IPS DF 4.7 (cell line): ENCODE measurements around the gene FAM25C.
"Not testable (repeated sequence)": the region's sequence is repeated elsewhere in the genome, so short reads cannot be mapped to it uniquely, and the experiment has no call there.

ENCODE experiments used
- DNase-seq: peaks from one replicate; pipeline ENCODE4 v3.0.0-alpha.2; 2013; ENCODE audit warnings: low spot score; ENCODE audit errors: extremely low read depth

The FAM25C gene

DNA sequence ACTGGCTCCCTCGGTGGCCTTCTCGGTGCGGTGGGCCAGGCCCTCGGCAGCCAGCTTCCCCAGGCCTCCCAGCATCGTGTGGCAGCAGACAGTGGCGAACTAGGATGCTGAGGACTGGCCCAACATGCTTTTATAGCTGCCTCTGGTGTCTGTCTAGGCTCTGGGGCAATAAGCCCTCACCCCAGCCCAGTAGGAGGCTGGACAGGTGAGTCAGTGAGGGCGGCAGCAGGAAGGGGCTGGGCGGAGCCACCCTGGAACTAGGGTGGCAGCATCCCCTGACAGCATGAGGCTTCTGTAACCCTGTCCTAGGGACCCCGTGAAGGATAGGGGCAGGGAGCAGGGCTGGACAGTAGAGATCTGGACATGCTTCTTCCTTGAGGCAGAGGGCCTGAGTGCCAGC is at the start of gene FAM25C:
Gene FAM25C (minus strand): TSS at position 101 of the 400 bp plus-strand sequence. CDS start 26 bp downstream, at position 75.
- DNase-seq = not testable (repeated sequence)

DNA sequence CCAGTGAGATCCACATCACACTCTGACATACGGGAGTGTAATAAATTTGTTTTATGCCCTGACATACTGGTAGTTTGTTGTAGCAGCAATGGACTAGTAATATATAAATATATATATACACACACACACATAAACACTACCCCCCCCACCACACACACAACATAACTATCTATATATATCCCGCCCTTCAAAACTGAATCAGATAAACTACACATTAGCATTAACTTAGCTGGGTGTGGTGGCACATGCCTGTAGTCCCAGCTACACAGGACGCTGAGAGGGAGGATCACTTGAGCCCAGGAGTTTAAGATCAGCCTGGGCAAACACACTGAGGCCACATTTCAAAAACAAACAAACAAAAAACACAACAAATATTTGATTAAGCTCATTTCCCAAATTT is 45.0 kb upstream of the FAM25C start:
- DNase-seq = not testable (repeated sequence)

DNA sequence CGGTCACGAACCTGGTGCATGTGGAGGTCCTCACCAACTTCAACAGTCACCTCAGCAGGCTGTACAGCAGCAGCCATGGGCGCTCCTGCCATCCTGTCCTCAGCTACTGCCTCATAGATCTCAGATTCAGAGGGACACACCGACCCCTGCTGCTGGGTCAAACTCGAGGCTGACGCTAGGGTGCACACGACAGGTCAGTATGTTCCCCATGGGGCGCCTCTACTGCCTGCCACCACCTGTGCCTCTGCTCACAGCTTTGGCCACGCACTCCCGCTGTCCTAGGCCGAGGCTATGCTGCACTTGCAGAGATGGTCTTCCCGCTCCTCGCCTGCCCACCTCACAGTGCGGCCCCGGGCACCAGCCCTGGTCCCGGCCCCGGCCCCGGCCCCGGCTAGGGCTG is 31.8 kb upstream of the FAM25C start:
- not testable (repeated sequence) for DNase-seq

DNA sequence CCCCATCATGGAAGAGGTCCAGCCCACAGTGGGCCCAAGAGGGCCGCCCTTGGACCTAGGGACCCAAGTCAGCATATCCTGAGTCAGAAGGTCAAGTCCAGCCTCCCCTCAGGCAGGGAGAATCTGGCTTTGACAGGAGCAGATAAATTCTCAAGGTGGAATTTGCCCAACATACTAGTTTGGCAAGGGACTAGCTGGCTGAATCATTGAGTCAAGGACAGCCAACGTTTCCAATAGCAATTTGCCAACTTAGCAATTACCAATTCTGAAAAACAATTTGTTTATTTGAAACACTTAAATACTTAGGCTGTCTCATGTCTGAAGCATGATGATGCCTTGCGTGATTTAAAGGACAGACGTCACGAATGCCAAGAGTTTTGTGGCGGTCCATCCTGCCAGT is 2.7 kb upstream of the FAM25C start:
- DNase-seq = not testable (repeated sequence)

DNA sequence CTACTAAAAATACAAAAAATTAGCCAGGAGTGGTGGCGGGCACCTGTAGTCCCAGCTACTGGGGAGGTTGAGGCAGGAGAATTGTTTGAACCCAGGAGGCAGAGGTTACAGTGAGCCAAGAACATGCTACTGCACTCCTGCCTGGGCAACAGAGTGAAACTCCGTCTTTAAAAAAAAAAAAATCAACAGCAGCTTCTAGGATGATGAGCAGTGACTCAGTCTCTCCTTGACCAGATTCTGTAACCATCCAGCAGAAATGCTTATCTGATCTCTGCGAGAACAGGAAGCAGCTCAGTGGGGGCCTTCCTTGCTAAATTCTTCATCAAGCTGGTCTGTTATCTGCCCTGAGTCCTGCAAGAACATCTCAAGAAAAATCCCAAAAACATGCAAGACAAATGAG is 5.5 kb downstream of the FAM25C start:
- DNase-seq = not testable (repeated sequence)

DNA sequence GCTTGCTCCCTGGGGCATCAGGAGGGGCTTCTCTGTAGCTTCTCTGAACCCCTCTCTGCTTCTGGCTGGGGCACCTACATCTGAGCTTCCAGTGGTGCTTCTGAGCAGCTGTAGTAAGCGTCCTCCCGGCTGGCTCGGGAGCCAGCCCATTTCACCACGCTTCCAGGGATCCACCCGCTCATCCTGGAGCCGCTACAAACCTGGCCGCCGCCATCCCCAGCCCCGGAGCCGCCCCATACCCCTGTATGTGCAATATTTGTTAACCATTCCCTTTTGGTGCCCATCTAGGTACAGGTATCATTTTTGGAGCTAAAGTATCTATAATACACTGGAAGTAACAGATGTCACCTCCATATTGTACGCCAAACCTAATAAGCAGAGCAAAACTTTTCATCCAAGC is 7.0 kb downstream of the FAM25C start:
- DNase-seq = not testable (repeated sequence)

DNA sequence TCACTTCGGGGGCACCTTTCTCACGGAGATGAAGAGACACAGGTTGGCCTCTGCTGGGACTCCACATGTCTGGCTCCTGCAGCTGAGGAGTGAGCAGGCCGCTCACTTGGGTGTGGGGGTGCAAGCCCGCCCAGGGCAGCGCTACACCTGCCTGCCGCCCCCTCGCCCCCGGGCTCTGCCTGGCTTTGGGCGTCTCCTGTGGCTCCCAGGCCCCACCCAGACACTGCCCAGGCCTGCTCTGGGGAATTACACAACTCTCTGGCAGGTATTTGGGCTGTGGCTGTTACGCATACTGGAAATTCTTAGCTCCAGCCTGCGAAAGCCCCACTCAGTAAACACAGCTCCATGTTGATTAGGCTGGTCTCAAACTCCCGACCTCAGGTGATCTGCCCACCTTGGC is 7.9 kb downstream of the FAM25C start:
- DNase-seq = not testable (repeated sequence)

DNA sequence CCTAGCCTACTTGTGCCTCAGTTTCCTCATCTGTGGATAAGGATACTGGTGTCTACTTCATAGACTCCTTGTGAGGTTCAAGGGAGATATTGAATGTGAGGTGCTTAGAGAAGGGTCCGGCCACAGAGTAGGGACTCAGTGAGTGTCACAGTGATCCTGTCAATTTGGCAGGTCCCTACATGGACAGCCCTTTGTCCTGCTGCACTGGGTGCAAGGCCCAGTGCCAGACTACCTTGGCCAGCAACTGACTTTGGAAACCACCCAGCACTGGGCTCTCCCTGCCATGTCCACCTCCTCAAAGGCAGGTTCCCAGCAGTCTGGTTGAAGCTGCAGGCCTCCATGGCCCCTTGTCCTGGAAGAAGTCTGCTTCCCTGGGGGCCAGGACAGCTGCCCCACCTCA is 9.5 kb downstream of the FAM25C start:
- DNase-seq = not testable (repeated sequence)

DNA sequence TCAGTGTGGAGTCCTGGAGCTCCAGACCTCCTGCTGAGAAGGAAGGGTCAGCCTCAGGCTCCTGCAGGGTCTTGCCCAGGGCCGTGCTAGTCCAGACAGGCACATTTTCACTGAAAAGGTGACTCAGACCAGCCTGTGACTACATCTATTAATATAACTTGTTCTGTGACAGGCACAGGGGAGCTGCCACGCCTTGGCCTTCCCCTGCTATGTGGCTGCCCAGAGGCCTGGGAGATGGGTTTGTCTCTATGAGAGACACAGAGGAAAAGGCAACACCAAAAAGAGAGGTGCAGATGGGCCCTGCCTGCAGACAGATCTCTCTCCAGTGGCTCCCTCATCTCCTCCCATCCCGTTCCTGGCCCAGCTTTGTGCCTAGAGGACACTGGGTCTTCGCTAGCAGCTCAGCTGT is 10.0 kb downstream of the FAM25C start:
- not testable (repeated sequence) for DNase-seq

DNA sequence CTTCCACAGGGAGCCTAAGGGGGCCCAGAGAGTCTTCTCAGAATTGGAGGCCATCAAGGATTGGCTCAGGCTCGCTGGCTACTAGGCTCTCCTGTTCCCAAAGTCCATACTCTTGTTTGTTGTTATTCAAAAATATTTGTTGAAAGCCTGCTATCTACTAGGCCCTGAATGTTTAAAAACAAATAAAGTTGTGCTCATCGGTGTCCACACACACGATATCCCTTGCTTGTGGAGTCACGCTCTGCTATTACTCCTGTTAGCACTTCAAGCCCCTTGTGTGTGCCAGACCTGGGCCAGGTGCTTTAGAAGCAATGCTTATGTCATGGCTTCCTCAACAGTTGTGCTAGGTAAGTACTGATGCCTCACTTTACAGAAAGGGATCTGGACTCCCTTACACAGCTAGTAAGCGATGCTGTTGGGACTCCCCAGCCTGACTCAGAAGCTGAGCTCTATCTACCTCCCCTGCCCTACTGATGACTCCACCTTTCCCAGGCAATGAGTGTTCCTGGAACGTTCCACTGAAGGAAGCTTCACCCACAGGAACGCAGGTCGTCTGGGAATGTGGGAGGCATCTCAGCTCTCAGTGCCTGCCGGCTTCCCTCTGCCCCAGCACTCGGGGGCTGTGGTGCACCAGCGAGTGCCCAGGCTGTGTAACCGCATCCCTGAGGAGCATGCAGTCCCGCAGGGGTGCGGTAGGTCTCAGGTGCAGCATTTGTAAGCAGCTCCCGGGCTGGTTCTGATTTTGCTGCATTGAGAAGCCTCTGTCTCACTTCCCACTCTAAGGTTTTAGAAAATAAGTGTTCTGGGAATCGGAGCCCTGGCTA is 10.7 kb downstream of the FAM25C start:
- DNase-seq = not testable (repeated sequence)

DNA sequence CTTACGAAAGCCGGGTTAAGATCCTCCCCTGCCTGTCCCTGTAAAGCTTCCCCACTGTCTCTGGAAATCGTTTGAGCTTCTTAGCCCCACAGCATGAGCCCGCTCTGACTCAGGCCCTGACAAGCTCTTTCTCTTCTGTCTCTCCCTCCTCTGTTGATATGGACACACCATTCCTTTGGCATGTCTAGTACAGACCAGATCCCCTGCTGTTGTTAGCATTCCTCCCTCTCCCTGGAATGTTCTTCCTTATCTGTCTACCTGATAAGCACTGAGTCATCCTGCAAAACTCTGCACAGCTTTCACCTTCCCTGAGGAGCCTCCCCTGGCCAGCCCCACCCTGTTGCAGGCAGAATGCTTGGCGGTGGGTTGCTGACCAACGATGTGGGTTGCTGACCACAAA is 11.6 kb downstream of the FAM25C start:
- DNase-seq = not testable (repeated sequence)

DNA sequence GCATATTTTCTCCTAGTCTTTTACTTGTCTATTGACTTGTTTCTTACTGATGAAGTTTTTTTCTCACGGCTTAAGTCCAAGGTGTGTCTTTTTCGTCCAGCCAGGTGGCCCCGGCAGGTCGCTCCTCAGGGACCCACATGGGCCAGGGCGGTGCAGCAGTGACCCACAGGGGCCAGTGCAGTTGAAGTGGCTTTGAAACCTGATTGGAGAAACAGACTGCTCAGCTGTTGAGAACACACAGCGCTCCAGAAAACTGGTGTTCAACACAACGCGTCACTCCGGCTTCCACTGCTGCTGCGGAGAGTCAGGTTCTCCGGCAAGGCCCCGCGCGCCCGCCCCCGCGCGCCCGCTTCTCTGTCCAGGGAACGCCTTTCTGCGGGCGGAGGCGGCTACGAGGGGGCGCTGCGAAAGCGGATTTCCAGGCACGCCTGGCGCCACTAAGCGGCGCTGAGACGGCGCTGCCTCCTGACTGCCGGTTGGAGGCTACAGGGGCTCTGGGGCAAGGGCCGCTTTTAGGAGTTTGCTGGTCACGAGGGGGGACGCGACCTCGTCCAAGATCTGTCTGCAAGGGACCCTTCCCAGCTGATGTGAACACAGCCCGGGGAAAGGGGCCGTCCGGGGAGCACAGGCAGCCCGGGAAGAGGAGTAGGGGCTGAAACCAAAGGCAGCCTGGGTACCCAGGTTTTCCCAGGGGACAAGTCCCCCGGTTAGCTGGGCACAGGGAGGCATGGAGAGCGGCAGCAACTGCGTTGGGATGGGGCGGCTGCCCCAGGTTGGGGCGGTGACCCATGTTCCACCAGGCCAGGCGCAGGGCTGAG is 13.0 kb downstream of the FAM25C start:
- DNase-seq = not testable (repeated sequence)

DNA sequence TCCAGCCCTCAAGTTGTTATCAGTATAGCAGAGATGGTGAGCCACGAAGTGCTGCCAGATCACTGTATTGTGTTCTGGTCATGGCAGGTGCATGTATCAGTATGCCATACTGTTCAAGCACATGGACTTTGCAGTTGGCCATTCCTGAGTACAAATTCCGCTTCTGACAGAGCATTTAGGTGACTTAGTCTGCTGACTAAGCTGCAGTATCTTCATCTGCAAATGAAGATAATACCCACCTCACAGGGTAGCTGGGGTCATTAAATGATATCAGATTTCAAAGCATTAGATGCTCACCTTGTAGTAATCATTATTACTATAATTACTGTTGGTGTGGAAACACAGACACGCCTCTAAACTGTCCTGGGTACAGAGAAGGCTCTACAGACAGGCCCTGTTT is 24.2 kb downstream of the FAM25C start:
- not testable (repeated sequence) for DNase-seq

DNA sequence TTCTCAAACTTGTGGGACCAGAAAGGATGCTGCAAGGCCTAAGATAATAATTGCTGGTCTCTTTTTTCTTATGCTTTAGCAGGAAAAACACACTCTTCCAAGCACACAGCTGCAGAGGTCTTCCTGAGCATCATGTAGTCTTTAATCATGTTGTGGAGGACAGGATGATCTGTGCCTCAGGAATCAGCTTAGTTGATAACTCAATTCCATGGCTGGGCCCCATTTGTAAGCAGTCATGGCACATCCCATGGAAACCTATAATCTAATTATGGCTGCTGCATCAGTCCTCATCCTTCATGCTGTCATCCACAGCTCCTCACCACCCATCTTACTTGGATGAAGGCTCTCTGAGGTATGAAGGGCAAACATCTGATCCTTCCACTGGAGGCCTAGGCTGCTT is 26.5 kb downstream of the FAM25C start:
- not testable (repeated sequence) for DNase-seq

DNA sequence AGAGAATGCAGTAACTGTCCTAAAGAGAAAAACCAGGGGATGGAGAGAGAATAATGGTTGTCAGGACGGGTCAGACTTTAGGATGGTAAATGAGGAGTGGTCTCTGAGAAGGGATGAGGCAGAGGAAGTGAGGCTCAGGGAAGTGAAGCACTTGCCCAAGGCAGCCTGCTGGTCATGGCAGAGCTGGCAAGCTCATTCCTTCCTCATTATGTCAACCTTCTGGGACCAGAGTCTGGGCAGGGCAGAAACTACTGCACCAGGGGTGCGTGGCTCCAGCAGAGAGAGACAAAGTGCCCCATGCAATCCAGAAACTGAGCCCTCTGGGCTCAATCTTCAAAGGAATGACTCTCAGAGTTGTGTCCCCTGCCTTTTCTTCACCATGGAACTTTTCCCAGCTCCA is 27.5 kb downstream of the FAM25C start:
- DNase-seq = not testable (repeated sequence)

DNA sequence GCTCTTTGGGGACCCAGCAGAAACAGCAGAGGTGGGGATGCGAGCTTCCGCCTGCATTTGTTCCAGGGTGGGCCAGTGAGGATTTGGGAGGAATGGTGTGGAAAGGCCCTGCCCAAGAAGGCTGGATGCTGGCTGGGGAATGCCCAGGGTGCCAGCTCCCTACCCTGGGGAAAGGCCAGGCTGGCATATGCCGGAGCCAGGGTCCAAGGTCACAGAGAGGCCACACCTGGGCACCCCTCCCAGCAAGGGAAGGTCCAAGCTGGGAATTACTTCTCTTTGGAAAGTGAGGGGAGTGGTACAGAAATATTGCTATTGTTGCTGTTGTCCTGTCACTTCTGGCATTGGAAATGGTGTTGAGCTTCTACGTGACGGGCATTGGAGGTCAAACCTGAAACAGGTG is 28.0 kb downstream of the FAM25C start:
- not testable (repeated sequence) for DNase-seq

DNA sequence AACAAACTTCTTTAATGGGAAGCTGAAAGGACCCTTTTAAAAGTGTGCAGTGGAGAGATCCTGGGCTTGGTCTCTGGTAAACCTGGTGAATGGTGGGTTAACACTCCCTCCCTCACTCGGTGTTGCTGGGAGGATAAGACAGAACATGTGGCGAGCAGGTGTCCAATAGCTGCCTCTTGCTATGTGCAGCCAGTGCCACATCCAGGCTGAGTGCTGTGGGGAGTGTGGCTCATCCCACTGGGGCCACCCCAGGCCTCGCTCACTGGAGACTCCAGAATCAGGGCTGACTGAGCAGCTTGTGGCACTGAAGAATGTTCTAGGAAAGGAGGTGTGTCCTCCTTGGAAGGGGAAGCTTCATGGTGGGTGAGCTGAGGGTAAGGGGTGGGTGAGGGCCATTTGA is 29.5 kb downstream of the FAM25C start:
- DNase-seq = not testable (repeated sequence)

DNA sequence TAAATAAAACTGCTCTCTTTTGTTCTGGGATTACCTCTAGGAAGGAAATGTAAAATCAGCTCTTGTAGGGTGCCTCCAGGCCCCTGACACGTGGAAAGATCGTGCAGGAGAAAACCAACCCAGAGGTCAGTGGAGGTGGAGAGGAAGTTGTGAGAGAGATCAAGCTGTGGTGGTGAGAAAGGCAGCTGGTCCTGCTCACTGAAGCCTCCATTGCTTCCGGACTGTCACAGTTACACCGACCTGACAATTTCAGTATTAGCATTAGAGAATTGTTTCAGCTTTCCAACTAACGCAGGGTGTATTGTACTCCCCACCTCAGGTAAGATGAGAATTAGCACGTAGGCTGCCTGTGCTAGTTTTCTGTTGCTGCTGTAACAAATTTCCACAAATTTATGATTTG is 30.6 kb downstream of the FAM25C start:
- not testable (repeated sequence) for DNase-seq

DNA sequence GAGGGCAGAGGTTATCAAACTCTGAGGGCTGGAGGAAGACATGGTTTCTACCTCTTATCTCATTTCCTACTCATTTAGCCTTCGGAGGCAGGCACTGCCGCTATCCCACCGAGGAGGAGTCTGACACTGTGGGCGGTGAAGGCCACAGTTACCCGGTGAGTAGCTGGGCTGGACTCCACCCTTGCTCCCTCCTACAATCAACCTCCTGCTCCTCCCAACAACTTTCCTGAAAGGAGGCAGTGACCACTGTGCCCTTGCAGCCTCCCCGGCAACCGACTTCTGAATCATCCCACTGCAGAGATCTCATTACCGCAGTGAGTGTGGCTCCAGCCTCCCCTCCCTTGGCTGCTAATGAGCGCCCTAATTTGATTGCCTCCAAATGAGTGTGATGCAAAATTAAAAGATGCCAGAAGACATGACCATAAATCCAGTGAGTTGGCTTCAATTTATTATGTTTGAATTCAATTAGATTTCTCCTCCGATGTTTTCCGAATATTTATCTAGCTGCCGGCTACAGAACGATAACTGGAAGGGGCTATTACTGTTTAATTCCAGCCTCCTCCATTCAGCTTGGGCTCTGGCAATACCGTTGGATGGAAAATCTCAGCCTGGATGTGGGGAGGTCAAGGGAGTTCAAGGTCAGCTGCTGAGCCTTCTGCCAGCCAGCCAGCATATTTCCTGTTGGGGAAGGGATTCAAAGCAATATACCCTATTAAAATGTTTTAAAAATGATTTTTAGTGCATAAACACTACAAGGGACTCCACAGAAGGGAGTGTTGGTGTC is 35.1 kb downstream of the FAM25C start:
- DNase-seq = not testable (repeated sequence)

DNA sequence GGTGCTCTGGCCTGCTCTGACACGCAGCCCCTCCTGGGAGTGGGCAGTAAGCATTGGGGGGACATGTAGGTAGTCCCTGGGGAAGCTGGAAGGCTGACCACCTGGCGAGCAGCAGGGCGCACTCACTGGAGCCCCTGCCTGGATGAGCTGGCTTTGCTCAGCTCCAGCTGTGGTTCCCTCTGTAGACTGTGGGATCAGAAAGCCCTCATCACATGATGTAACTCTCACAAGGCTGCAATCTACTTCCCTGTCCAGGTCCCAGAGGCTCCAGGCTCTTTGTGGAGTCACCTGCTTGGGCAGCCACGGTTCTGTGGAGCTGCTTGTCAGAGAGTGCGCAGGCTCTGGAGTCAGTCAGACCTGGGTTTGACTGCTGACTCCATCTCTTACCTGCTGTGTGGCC is 36.8 kb downstream of the FAM25C start:
- not testable (repeated sequence) for DNase-seq

DNA sequence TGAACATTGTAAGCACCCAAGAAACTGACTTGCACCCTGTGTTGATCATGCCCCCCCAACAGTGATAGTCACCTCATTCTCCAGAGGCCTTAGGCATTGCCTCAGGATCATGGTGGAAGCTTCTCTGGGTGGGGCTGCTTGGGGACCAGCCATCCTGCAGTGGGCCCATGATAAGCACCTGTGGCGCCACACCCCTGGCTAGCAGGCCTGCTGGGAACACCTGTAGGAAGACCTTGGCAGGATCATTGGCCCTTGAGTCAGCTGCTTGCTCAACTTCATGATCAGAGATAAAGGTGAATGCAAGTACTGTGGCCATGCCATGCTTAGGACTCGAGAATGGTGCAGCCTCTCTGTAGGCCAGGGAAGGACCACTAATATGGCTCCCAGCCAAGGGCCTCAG is 38.9 kb downstream of the FAM25C start:
- not testable (repeated sequence) for DNase-seq
